GM12801 (cell line): ENCODE results near the gene TSPAN9.

Source experiments
- CTCF ChIP-seq: IDR thresholded peaks from one replicate; pipeline ENCODE4 v1.5.1; 2011; ENCODE audit warnings: control low read depth; ENCODE audit not compliant: insufficient read length; ENCODE audit errors: extremely low read depth

The TSPAN9 gene

GRCh38 chr12:3076730-3077571 lies at the start of gene TSPAN9:
Gene TSPAN9 (plus strand): TSS chr12:3077379. CDS start chr12:3201194, 123,815 bp downstream.
- no peak for TF ChIP-seq CTCF

- no peak for TF ChIP-seq CTCF
Measured at GRCh38 chr12:3028108-3028507, 49.1 kb upstream of the TSPAN9 start.

- TF ChIP-seq CTCF = no peak
Measured at GRCh38 chr12:3030821-3031429, 46.3 kb upstream of the TSPAN9 start.

GRCh38 chr12:3032161-3032560 lies 45.0 kb upstream of the TSPAN9 start:
- TF ChIP-seq CTCF = no peak

- no peak for TF ChIP-seq CTCF
Measured at GRCh38 chr12:3032770-3033538, 44.2 kb upstream of the TSPAN9 start.

- TF ChIP-seq CTCF = no peak
Measured at GRCh38 chr12:3033539-3033867, 43.7 kb upstream of the TSPAN9 start.

GRCh38 chr12:3034067-3034750 lies 43.0 kb upstream of the TSPAN9 start:
- no peak for TF ChIP-seq CTCF
